H1 (cell line): Measurements from ENCODE around the gene VIPR2. TPM values are rescaled to one million over a fixed set of nuclear protein-coding genes. Genes with fewer than 3 reads are reported as not detected.

Experiments
- CTCF ChIA-PET: fragments of 300-600 bp; sonication (Branson Sonifier 250); formaldehyde crosslinking; loops from one replicate; lab custom pipeline; 2021; ENCODE audit not compliant: partially characterized antibody; lab: Charles Lee
- POLR2A ChIA-PET: fragments of 300-600 bp; sonication (Branson Sonifier 250); formaldehyde crosslinking; loops from one replicate; lab custom pipeline; 2021; ENCODE audit warnings: inconsistent platforms; ENCODE audit not compliant: partially characterized antibody; lab: Charles Lee
- DNase-seq, 2 experiments: peaks; one replicate each; pipeline versions ENCODE4 v3.0.0 to v3.0.0-alpha.2; 2010 to 2022; ENCODE audit warnings: low spot score in 2 of 2, low read depth in 1 of 2, mixed read lengths in 1 of 2
- FAIRE-seq: peaks from 2 replicates; lab custom pipeline; 2011; peaks lifted over from hg19 to GRCh38; lab: Jason Lieb, UNC
- H2AFZ ChIP-seq: 2 replicates; pipeline ENCODE4 v1.8.1; 2012; ENCODE audit warnings: low read length, inconsistent platforms
- H2AK5ac ChIP-seq: 2 replicates; pipeline ENCODE4 v1.6.1; 2013; ENCODE audit warnings: low read depth, low read length
- H2BK120ac ChIP-seq: replicated peaks from 2 replicates; pipeline ENCODE3; 2013; ENCODE audit warnings: low read depth, low read length, inconsistent platforms
- H2BK12ac ChIP-seq: 2 replicates; pipeline ENCODE4 v1.6.1; 2013; ENCODE audit warnings: low read depth, low read length
- H2BK15ac ChIP-seq: 2 replicates; pipeline ENCODE4 v1.6.1; 2013; ENCODE audit warnings: low read length
- H2BK20ac ChIP-seq: 2 replicates; pipeline ENCODE4 v1.6.1; 2013; ENCODE audit warnings: low read length
- H2BK5ac ChIP-seq: 2 replicates; pipeline ENCODE4 v1.6.1; 2013; ENCODE audit warnings: low read depth, low read length
- H3K14ac ChIP-seq: 2 replicates; pipeline ENCODE4 v1.6.1; 2013; ENCODE audit warnings: inconsistent platforms; ENCODE audit not compliant: insufficient read length
- H3K18ac ChIP-seq: 2 replicates; pipeline ENCODE4 v1.6.1; 2013; ENCODE audit warnings: low read length; ENCODE audit errors: extremely low read depth
- H3K23ac ChIP-seq: 2 replicates; pipeline ENCODE4 v1.6.1; 2013; ENCODE audit warnings: inconsistent platforms; ENCODE audit not compliant: insufficient read length
- H3K23me2 ChIP-seq: 2 replicates; pipeline ENCODE4 v1.6.1; 2013; ENCODE audit warnings: low read depth, low read length
- H3K27ac ChIP-seq: 2 replicates; pipeline ENCODE4 v1.6.1; 2011; ENCODE audit warnings: low read depth, low read length, inconsistent platforms
- H3K27me3 ChIP-seq, 4 experiments: replicated peaks in 1 of 4; 1 replicate in 1 of 4; 2 replicates in 3 of 4; pipeline versions ENCODE4 v1.6.1 to v1.8.1; 2011 to 2013; ENCODE audit warnings: low read length in 3 of 4, mild to moderate bottlenecking in 3 of 4, inconsistent platforms in 2 of 4, mixed read lengths in 2 of 4, moderate library complexity in 1 of 4; ENCODE audit not compliant: control insufficient read depth in 3 of 4, insufficient read depth in 3 of 4; ENCODE audit errors: extremely low read depth in 1 of 4
- H3K36me3 ChIP-seq, 4 experiments: 2 replicates each; pipeline versions ENCODE4 v1.6.1 to v1.8.1; 2011 to 2013; ENCODE audit warnings: mild to moderate bottlenecking in 4 of 4, low read length in 3 of 4, moderate library complexity in 2 of 4, control low read depth in 1 of 4, inconsistent platforms in 1 of 4; ENCODE audit not compliant: insufficient read depth in 4 of 4, control insufficient read depth in 2 of 4
- H3K4ac ChIP-seq: replicated peaks from 2 replicates; pipeline ENCODE3; 2013; ENCODE audit warnings: low read length, low read depth, mixed read lengths, inconsistent platforms; ENCODE audit not compliant: insufficient read length
- H3K4me1 ChIP-seq, 4 experiments: replicated peaks in 1 of 4; 1 replicate in 1 of 4; 2 replicates in 3 of 4; pipeline versions ENCODE4 v1.6.1 to v1.8.1; 2011 to 2013; ENCODE audit warnings: low read length in 3 of 4, inconsistent platforms in 2 of 4, mixed read lengths in 1 of 4; ENCODE audit not compliant: insufficient read depth in 4 of 4, control insufficient read depth in 3 of 4
- H3K4me2 ChIP-seq, 2 experiments: 2 replicates each; pipeline versions ENCODE4 v1.6.1 to v1.8.1; 2011 to 2013; ENCODE audit warnings: low read depth in 2 of 2, low read length in 2 of 2, control low read depth in 1 of 2, inconsistent platforms in 1 of 2, mild to moderate bottlenecking in 1 of 2; ENCODE audit not compliant: insufficient read depth in 1 of 2
- H3K4me3 ChIP-seq, 4 experiments: fragments of 200-600, 300-600 bp in 1 of 4; sonication (generic), shearing (Covaris generic), sonication (Bioruptor Twin) in 1 of 4; 2 replicates each; pipeline versions ENCODE4 v1.5.1 to v1.8.1; 2011 to 2016; ENCODE audit warnings: low read length in 4 of 4, low read depth in 3 of 4, control low read depth in 2 of 4, inconsistent platforms in 2 of 4, mild to moderate bottlenecking in 2 of 4, mixed read lengths in 1 of 4, moderate library complexity in 1 of 4; ENCODE audit not compliant: insufficient read depth in 2 of 4; ENCODE audit errors: extremely low read depth in 1 of 4
- H3K56ac ChIP-seq: replicated peaks from 2 replicates; pipeline ENCODE3; 2013; ENCODE audit warnings: low read depth, mild to moderate bottlenecking, mixed read lengths, low read length, inconsistent platforms; ENCODE audit not compliant: insufficient read length
- H3K79me1 ChIP-seq: 2 replicates; pipeline ENCODE4 v1.6.1; 2013; ENCODE audit warnings: low read depth, low read length, control low read depth
- H3K79me2 ChIP-seq, 2 experiments: 2 replicates each; pipeline versions ENCODE4 v1.6.1 to v1.8.1; 2012 to 2013; ENCODE audit warnings: low read length in 2 of 2, mild to moderate bottlenecking in 2 of 2, inconsistent platforms in 1 of 2; ENCODE audit not compliant: insufficient read depth in 2 of 2, control insufficient read depth in 1 of 2
- H3K9ac ChIP-seq, 4 experiments: replicated peaks in 1 of 4; 1 replicate in 1 of 4; 2 replicates in 3 of 4; pipeline versions ENCODE4 v1.6.1 to v1.8.1; 2011 to 2013; ENCODE audit warnings: low read depth in 3 of 4, low read length in 3 of 4, control low read depth in 2 of 4, mild to moderate bottlenecking in 2 of 4, moderate library complexity in 2 of 4, inconsistent platforms in 1 of 4; ENCODE audit errors: extremely low read depth in 1 of 4
- H3K9me3 ChIP-seq, 2 experiments: 2 replicates each; pipeline versions ENCODE4 v1.6.1 to v1.8.1; 2012 to 2013; ENCODE audit warnings: mild to moderate bottlenecking in 2 of 2, moderate library complexity in 2 of 2, control low read depth in 1 of 2, inconsistent platforms in 1 of 2, low read depth in 1 of 2, low read length in 1 of 2, mixed read lengths in 1 of 2; ENCODE audit not compliant: insufficient read depth in 2 of 2
- H4K20me1 ChIP-seq, 2 experiments: replicated peaks in 1 of 2; 2 replicates each; pipeline versions ENCODE3 to v1.8.1; 2011 to 2013; ENCODE audit warnings: inconsistent platforms in 2 of 2, low read length in 2 of 2, mild to moderate bottlenecking in 1 of 2; ENCODE audit not compliant: insufficient read depth in 2 of 2, control insufficient read depth in 1 of 2
- H4K5ac ChIP-seq: 2 replicates; pipeline ENCODE4 v1.6.1; 2013; ENCODE audit warnings: low read length, low read depth, mixed read lengths, inconsistent platforms; ENCODE audit not compliant: insufficient read length
- H4K8ac ChIP-seq: 2 replicates; pipeline ENCODE4 v1.8.0; 2013; ENCODE audit warnings: mild to moderate bottlenecking, moderate library complexity, low read length, inconsistent platforms; ENCODE audit not compliant: insufficient read depth; ENCODE audit errors: extremely low read depth
- H4K91ac ChIP-seq: replicated peaks from 2 replicates; pipeline ENCODE3; 2013; ENCODE audit warnings: low read length, mixed read lengths, inconsistent platforms; ENCODE audit not compliant: insufficient read length
- CBX5 ChIP-seq: fragments of 300-800, 300-1000 bp; sonication (generic); IDR thresholded peaks from 2 replicates; pipeline ENCODE4 v1.7.1; 2016; ENCODE audit warnings: antibody characterized with exemption, low read length, low read depth
- CTCF ChIP-seq, 3 experiments: IDR thresholded peaks; 1 replicate in 2 of 3; 2 replicates in 1 of 3; pipeline versions ENCODE4 v1.5.1 to v1.6.1; 2011; ENCODE audit warnings: low read length in 3 of 3, mild to moderate bottlenecking in 3 of 3, inconsistent platforms in 2 of 3, low read depth in 1 of 3, moderate library complexity in 1 of 3; ENCODE audit not compliant: insufficient read depth in 1 of 3; ENCODE audit errors: control extremely low read depth in 1 of 3
- KDM5A ChIP-seq: fragments of 200-600 bp; IDR thresholded peaks from 2 replicates; pipeline ENCODE4 v1.7.1; 2012; ENCODE audit warnings: mild to moderate bottlenecking, low read length, inconsistent platforms, mixed read lengths
- MAFK ChIP-seq: IDR thresholded peaks from 2 replicates; pipeline ENCODE4 v1.6.1; 2012; ENCODE audit warnings: low read depth, mild to moderate bottlenecking, improper control_type of control experiment, low read length
- POU5F1 ChIP-seq: IDR thresholded peaks from 2 replicates; pipeline ENCODE4 v1.6.1; 2011; ENCODE audit warnings: low read depth, mild to moderate bottlenecking, low read length, moderate library complexity
- SAP30 ChIP-seq: fragments of 300-600 bp; sonication (generic); IDR thresholded peaks from 2 replicates; pipeline ENCODE4 v1.7.1; 2012; ENCODE audit warnings: low read length, moderate library complexity, mild to moderate bottlenecking, inconsistent platforms; ENCODE audit not compliant: insufficient read depth, insufficient replicate concordance
- SP1 ChIP-seq: IDR thresholded peaks from 2 replicates; pipeline ENCODE4 v1.6.1; 2011; ENCODE audit warnings: low read depth, low read length
- SP2 ChIP-seq: IDR thresholded peaks from 2 replicates; pipeline ENCODE4 v1.6.1; 2012; ENCODE audit warnings: mild to moderate bottlenecking, low read length, inconsistent platforms
- SUZ12 ChIP-seq: fragments of 200-600 bp; sonication (generic); IDR thresholded peaks from 2 replicates; pipeline ENCODE4 v1.6.1; 2012; ENCODE audit warnings: mild to moderate bottlenecking, inconsistent platforms, low read length, moderate library complexity, mixed read lengths
- TBP ChIP-seq: IDR thresholded peaks from 2 replicates; pipeline ENCODE4 v1.6.1; 2011; ENCODE audit warnings: low read depth, low read length, improper control_type of control experiment
- WGBS, 2 experiments: shearing (Covaris generic) in 1 of 2; methylation state at CpG; one replicate each; pipeline versions ENCODE4 v1.1.6 to v1.1.7; 2013 to 2015; ENCODE audit warnings: low lambda C conversion rate in 2 of 2, mixed read lengths in 2 of 2, inconsistent platforms in 1 of 2, low coverage in 1 of 2, missing lambda C conversion rate in 1 of 2; ENCODE audit not compliant: insufficient replicate concordance in 2 of 2, insufficient coverage in 1 of 2, insufficient read length in 1 of 2; ENCODE audit errors: extremely low coverage in 1 of 2, missing lambda C conversion rate in 1 of 2; 5-methylcytosine and 5-hydroxymethylcytosine counted together
- polyA plus RNA-seq, 7 experiments: library from polyadenylated mRNA; depleted of rRNA in 3 of 7; stranded (reverse) in 5 of 7; unstranded in 2 of 7; fragments of >200 nt in 5 of 7; fragments of 200-250 nt in 2 of 7; gene quantifications; 1 replicate in 5 of 7; 2 replicates in 1 of 7; 4 replicates in 1 of 7; pipeline versions ENCODE4 v1.2.1 to v1.2.3, GENCODE V29; 2011 to 2013; ENCODE audit warnings: missing spikeins in 2 of 7, mixed read lengths in 2 of 7
- total RNA-seq: library from RNA; stranded (reverse); fragmentation: NEBNext Ultra II Directional; extraction: Animal tissue kit (Norgen Biotek cat#: 25700); gene quantifications from 2 replicates; pipeline ENCODE4 v1.2.1, GENCODE V29; 2021

VIPR2 gene
- total and polyA plus RNA-seq, 2 of the 8 experiments (the other 6 are each of a cell fraction or from before 2014, with no cell fraction given): 2.4 to 6.3 TPM

DNA sequence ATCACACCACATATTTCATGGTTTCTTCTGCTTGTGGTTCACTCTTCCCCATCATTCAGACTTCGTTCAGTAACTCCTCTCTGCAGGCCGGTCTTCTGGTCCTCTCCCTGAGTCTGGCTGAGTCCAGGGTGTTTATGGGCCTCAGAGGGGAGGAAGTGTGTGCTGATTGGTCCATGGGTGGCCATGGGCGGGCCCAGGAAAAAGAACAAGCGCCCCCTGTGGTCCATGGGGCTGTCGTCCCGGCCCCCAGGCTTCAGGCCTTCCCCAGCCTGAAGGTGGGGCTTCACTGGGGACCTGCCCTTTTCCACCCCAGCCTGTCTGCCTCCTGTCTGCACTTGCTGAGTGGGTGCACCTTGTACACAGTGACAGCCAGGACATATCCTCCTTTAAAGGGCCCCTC is 123.7 kb downstream of the VIPR2 start:
- Histone ChIP-seq H4K20me1 (no peaks in the 10 kb centered on the region), H3K79me1 (0 out of 2 replicates have a peak, but pooled peaks cover 2% of the 10 kb centered on the region), H2BK15ac (no peak overlapping the region), H3K56ac (no peak overlapping the region), H4K91ac (no peak overlapping the region), H2BK12ac (no peak overlapping the region), H2AFZ (peak overlapping the region; percentile 43; the same call in 1 of the 2 replicates), H3K9me3 (no peaks in the 10 kb centered on the region; a peak in 1 of 4 replicates), H3K27ac (no peak overlapping the region), H2AK5ac (no peak overlapping the region), H3K9ac (no peak overlapping the region), H3K18ac (no peak overlapping the region), H2BK20ac (no peak overlapping the region), H3K79me2 (no peaks in the 10 kb centered on the region), H3K4ac (no peak overlapping the region), H2BK120ac (no peak overlapping the region), H3K23me2 (no peaks in the 10 kb centered on the region), H3K27me3 (no peaks in the 10 kb centered on the region), H3K4me3 (no peak overlapping the region), H3K14ac (no peak overlapping the region), H3K4me2 (0 out of 4 replicates have a peak overlapping the region, but pooled peaks of 1 of the 2 experiments have one; percentile 0), H3K4me1 (peaks cover 0 to 4% (median 0%) of the 10 kb centered on the region in 4 experiments; a peak in 1 of 7 replicates), H4K8ac (no peak overlapping the region; the same call in none of the 2 replicates), H3K23ac (no peak overlapping the region), H4K5ac (no peak overlapping the region), H3K36me3 (no peaks in the 10 kb centered on the region), H2BK5ac (no peak overlapping the region)
- ChIA-PET CTCF (interaction anchor here (0.7 to 1.8 kb wide), 5 partner anchors 10 to 107 kb away, joined by 3 to 8 read pairs (median 4); no protein-coding TSS in a partner anchor), POLR2A (interaction anchor here (1.6 kb wide), 1 partner anchor 10 kb away, joined by 5 read pairs; no protein-coding TSS in a partner anchor)
- DNase-seq (peak; percentile 25 to 86), FAIRE-seq (peak; percentile 24)
- WGBS, 2 experiments: 25% methylated on average over 6 of the region's 6 CpGs; no CpG with 5 or more reads in 1 of the 2 experiments
- no peak for TF ChIP-seq KDM5A
- no peak for TF ChIP-seq SAP30
- peak; percentile 37; the same call in 1 of the 2 replicates for TF ChIP-seq TBP
- TF ChIP-seq CBX5: no peak
- peak; percentile 73 for TF ChIP-seq SP1
- TF ChIP-seq POU5F1: no peak
- TF ChIP-seq SP2: no peak
- no peak for TF ChIP-seq MAFK
- TF ChIP-seq CTCF (IDR thresholded peaks at IDR 0.05; ENCODE audit: control extremely low read depth in 1 of 3, insufficient read depth in 1 of 3, low read depth in 1 of 3, low read length in 3 of 3): peak in 2 of 3 experiments; percentile 40 to 47; a peak in 2 of 4 replicates
- TF ChIP-seq SUZ12: no peak
